NCI-H510A (cell line): ENCODE data around the gene C2CD2L.
"Not testable (repeated sequence)": the region's sequence is repeated elsewhere in the genome, so short reads cannot be mapped to it uniquely, and the experiment has no call there.

Source experiments
- DNase-seq: peaks from one replicate; lab custom pipeline; 2025; lab: John Stamatoyannopoulos, UW

The C2CD2L gene

GRCh38 chr11:119152043-119152442 lies 44.9 kb downstream of the C2CD2L start:
- no peak for DNase-seq

GRCh38 chr11:119152604-119153003 lies 45.5 kb downstream of the C2CD2L start:
- DNase-seq = no peak

GRCh38 chr11:119153049-119153818 lies 46.1 kb downstream of the C2CD2L start:
- no peak for DNase-seq

- no peak for DNase-seq
Observed at GRCh38 chr11:119154178-119154577, 47.0 kb downstream of the C2CD2L start.

GRCh38 chr11:119155733-119156492 lies 48.8 kb downstream of the C2CD2L start:
- DNase-seq = no peak

- DNase-seq = no peak
Observed at GRCh38 chr11:119156496-119156895, 49.4 kb downstream of the C2CD2L start.

- no peak for DNase-seq
Observed at GRCh38 chr11:119157063-119157462, 49.9 kb downstream of the C2CD2L start.

- no peak for DNase-seq
Observed at GRCh38 chr11:119158467-119158866, 51.3 kb downstream of the C2CD2L start.

GRCh38 chr11:119160151-119160550 lies 53.0 kb downstream of the C2CD2L start:
- DNase-seq = no peak

GRCh38 chr11:119161871-119162270 lies 54.7 kb downstream of the C2CD2L start:
- DNase-seq = no peak

- DNase-seq = no peak
Observed at GRCh38 chr11:119166368-119167076, 59.4 kb downstream of the C2CD2L start.

GRCh38 chr11:119167077-119167458 lies 59.9 kb downstream of the C2CD2L start:
- not testable (repeated sequence) for DNase-seq

GRCh38 chr11:119167933-119168332 lies 60.8 kb downstream of the C2CD2L start:
- DNase-seq = no peak
